Measurements from ENCODE around the gene DNAH6.

GRCh38 chr2:84800194-84800805, 284.0 kb downstream of the DNAH6 start:
- TF ChIP-seq CTCF (IDR thresholded peaks at IDR 0.05; ENCODE audit: low read length) (no peak), EZH2 (IDR thresholded peaks at IDR 0.05; ENCODE audit: borderline replicate concordance, low read length) (no peak)
